ENCODE measurements around the gene TFAP2D.

The TFAP2D gene

DNA sequence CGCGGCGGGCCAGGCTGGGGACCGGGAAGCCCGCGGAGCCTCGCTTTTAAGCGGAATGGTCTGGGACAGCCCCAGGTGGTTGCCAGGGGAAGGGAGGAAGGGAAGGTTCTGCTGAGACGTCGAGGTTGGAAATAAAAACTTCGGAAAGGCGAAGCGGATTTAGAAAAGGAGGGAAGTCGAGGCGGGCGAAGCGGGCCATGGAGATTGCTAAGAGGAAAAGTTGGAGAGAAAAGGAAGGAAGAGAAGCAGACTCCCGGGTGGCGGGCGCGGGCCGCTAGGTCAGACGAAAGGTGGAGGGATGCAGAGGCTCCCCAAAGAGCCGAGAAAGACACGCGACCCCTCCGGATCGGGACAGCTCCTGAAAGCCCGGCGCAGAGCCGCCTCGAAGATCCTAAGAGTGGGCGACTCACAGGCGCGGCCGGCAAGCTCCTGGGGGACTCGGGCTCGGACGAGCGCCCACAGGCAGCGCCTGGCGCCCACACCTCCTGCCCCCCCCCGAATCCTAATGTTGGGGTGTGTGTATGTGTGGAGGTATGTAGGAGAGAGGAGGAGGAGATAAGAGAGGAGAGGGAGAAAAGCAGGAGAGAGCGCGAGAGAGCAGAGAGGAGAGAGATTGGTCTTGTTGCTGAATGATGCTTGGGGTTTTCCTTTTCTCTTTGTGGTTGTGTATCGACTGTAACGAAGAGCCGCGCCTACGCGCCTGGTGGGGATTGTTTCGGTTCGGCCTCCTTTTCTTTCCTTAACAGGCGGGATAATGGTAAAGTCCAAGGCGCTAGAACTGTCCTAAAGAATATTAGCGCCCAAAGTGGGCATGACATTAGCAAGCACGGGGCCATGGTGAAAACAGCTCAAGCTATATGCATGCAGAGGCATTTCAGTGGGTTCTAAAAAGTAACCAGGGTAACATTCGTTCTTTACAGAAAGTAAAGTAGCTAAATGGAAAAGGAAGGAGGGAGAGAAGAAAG is 106.9 kb downstream of the TFAP2D start:
- no peak for ATAC-seq

DNA sequence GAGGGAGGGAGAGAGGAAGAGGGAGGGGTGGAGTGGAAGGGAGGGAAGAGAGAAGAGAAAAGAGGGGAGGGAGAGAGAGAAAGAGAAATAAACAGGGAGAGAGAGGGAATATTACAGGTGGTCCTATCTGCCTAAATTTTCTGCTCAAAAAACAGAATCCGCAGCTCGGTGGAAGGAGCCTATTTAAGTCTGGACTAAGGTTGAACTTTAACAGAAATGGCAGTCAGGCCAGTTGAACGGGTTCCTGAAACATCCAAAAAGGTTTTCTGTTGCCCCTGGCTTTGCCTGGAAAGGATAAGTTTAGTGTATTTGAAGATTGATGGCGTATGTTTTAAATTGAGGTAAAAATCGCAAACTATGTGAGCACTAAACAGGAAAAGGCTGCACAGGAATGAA is 107.5 kb downstream of the TFAP2D start:
- no peak for ATAC-seq

DNA sequence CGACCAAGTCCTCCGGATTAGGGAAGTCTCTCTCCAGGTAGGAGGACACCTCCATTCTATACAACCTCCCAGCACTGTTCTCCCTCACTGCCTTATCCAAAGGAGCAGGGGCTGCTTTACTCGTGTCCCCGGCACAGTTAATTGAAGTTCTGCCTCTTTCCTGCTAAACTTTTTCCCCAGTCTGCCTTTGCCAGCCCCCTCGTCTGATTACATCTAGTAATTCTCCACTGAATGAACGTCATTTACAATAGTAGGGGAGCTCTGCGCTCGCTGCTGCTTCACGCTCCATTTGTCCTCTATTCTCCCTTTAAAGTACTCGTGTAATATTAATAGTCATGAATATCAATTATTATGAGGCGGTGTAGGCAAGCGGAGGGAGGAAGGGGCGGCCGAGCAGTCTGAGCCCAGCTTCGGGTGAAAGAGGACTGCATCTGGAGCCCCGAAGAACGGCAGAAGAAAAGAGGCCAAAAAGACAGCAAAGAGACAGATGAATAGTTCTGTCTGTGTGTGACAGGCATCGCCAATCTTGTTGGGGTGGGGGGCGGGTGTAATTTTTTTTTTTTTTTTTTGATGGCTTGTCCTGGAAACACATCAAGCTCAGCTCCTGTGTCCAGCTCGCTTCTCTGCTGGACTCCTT is 108.2 kb downstream of the TFAP2D start:
- ATAC-seq, result no peak

DNA sequence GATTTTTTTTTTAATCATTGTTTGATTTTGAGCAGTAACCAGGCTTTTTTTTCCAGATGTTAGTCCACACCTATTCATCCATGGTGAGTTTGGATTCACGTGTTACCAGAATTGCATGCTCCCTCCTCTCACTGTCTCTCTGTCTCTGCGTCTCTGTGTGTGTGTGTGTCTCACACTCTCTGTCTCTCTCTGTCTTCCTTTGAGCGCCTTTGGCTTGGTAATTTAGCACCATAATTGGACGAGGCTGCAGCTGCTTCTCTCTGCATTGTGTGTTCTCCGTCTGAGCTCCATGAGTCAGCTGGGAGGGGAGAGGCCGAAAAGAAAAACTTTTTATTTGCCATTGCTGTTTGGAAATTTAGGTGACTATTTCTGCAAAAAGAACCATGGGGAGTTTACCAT is 108.8 kb downstream of the TFAP2D start:
- ATAC-seq, result no peak

Data from activated CD4-positive, CD25-positive, alpha-beta regulatory T cell treated with anti-CD3 and anti-CD28 coated beads, Interleukin-2, amount 50 U/mL, for 24 hours (primary cell).